OCI-LY1 (cell line): ENCODE results near the gene LIN54.

Experiments
- EZH2 ChIP-seq: fragments of 200-600 bp; sonication (generic), shearing (Covaris generic); IDR thresholded peaks from 2 replicates; pipeline ENCODE4 v1.8.0; 2017; ENCODE audit warnings: borderline replicate concordance, mixed run types, mild to moderate bottlenecking, antibody characterized with exemption, low read length, moderate library complexity, mixed read lengths
- TF ChIP-seq, protein P1 (sequence below): fragments of 200-600 bp; sonication (generic), shearing (Covaris generic); IDR thresholded peaks from 2 replicates; pipeline ENCODE4 v1.5.1; 2017; ENCODE audit warnings: mild to moderate bottlenecking, antibody characterized with exemption, low read length, moderate library complexity, mixed read lengths

DNA sequence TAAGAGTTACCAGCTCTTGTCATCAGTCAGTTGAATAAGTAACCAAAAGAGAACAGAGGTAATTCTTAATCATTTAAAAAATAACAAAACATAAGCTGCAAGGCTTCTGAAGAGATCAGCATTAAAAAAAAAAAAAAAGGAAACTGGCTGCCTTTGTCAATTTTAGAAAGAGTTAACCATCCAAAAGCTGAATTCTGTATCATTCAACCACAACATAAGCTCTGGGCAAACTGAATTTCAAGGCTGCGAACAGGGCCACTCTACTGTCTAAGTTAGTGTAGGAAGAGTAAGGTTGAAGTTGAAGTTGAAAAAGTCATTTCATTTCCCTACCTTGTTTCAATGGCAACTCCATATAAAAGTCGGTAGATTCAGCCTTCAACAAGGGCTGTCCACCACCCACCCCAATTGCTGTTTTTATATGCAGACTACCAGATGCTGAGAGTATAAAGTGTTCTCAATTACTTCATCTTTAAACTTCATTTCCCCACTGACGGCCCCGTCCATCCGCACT is 1.1 kb upstream of the LIN54 start:
- TF ChIP-seq, protein P1, sequence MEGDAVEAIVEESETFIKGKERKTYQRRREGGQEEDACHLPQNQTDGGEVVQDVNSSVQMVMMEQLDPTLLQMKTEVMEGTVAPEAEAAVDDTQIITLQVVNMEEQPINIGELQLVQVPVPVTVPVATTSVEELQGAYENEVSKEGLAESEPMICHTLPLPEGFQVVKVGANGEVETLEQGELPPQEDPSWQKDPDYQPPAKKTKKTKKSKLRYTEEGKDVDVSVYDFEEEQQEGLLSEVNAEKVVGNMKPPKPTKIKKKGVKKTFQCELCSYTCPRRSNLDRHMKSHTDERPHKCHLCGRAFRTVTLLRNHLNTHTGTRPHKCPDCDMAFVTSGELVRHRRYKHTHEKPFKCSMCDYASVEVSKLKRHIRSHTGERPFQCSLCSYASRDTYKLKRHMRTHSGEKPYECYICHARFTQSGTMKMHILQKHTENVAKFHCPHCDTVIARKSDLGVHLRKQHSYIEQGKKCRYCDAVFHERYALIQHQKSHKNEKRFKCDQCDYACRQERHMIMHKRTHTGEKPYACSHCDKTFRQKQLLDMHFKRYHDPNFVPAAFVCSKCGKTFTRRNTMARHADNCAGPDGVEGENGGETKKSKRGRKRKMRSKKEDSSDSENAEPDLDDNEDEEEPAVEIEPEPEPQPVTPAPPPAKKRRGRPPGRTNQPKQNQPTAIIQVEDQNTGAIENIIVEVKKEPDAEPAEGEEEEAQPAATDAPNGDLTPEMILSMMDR = no peak
- no peak for TF ChIP-seq EZH2
